ENCODE data around the gene KCNG4. TPM values are rescaled to one million over a fixed set of nuclear protein-coding genes. Genes with fewer than 3 reads are reported as not detected.
"Not testable (repeated sequence)": the region's sequence is repeated elsewhere in the genome, so short reads cannot be mapped to it uniquely, and the experiment has no call there.

The KCNG4 gene
- total RNA-seq, 1 donor from 2014 or later: not detected

DNA sequence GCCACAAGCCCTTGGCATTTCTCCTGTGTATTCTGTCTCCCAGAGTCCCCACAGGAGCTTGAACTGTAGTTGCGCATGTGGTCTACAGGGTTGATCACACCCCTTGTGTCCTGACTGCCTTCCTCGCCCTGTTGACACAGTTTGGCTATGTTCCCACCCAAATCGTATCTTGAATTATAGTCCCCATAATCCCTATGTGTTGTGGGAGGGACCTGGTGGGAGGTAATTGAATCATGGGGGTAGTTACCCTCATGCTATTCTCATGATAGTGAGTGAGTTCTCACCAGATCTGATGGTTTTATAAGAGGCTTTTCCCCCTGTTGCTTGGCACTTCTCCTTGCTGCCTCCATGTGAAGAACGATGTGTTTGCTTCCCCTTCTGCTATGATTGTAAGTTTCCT lies 27.7 kb downstream of the KCNG4 start:
- Mint-ChIP-seq H3K4me3 (ENCODE audit: unreplicated experiment) (no peak overlapping the region), H3K27me3 (ENCODE audit: unreplicated experiment) (peaks cover 3% of the 10 kb centered on the region), H3K9me3 (ENCODE audit: unreplicated experiment) (peaks cover 2% of the 10 kb centered on the region), H3K27ac (ENCODE audit: unreplicated experiment) (no peak overlapping the region), H3K4me1 (ENCODE audit: low read depth, unreplicated experiment) (peaks cover 7% of the 10 kb centered on the region), H3K36me3 (ENCODE audit: unreplicated experiment) (peaks cover 5% of the 10 kb centered on the region)
- no peak for DNase-seq
- TF ChIP-seq, protein P1, sequence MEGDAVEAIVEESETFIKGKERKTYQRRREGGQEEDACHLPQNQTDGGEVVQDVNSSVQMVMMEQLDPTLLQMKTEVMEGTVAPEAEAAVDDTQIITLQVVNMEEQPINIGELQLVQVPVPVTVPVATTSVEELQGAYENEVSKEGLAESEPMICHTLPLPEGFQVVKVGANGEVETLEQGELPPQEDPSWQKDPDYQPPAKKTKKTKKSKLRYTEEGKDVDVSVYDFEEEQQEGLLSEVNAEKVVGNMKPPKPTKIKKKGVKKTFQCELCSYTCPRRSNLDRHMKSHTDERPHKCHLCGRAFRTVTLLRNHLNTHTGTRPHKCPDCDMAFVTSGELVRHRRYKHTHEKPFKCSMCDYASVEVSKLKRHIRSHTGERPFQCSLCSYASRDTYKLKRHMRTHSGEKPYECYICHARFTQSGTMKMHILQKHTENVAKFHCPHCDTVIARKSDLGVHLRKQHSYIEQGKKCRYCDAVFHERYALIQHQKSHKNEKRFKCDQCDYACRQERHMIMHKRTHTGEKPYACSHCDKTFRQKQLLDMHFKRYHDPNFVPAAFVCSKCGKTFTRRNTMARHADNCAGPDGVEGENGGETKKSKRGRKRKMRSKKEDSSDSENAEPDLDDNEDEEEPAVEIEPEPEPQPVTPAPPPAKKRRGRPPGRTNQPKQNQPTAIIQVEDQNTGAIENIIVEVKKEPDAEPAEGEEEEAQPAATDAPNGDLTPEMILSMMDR (IDR thresholded peaks at IDR 0.05; ENCODE audit: partially characterized antibody, unreplicated experiment): no peak

DNA sequence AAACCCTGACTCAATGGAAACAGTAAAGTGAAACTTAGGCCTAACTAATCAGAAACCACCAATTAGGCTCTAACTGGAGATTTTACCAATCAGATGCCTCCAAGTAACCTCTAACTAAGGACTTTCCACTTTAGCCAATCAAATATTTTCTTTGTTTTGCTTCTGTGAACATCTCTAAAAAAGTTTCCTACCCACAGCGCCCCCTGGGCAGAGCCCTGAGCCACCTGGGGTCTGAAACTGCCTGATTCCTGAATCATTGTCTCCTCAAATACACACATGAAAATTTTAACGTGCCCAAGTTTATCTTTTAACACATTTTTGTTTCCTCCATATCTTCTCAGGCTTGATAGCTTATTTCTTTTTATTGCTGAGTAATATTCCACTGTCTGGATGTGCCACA lies 29.8 kb downstream of the KCNG4 start:
- Mint-ChIP-seq H3K27me3 (ENCODE audit: unreplicated experiment) (peaks cover 3% of the 10 kb centered on the region), H3K4me3 (ENCODE audit: unreplicated experiment) (no peak overlapping the region), H3K9me3 (ENCODE audit: unreplicated experiment) (no peaks in the 10 kb centered on the region), H3K27ac (ENCODE audit: unreplicated experiment) (no peak overlapping the region), H3K36me3 (ENCODE audit: unreplicated experiment) (peaks cover 5% of the 10 kb centered on the region), H3K4me1 (ENCODE audit: low read depth, unreplicated experiment) (peaks cover 7% of the 10 kb centered on the region)
- no peak for DNase-seq
- TF ChIP-seq, protein P1 (IDR thresholded peaks at IDR 0.05; ENCODE audit: partially characterized antibody, unreplicated experiment): no peak

- H3K27ac Mint-ChIP-seq (ENCODE audit: unreplicated experiment): no peak overlapping the region
- H3K9me3 Mint-ChIP-seq (ENCODE audit: unreplicated experiment): no peaks in the 10 kb centered on the region
- H3K36me3 Mint-ChIP-seq (ENCODE audit: unreplicated experiment): peaks cover 5% of the 10 kb centered on the region
- DNase-seq: no peak
- TF ChIP-seq, protein P1 (IDR thresholded peaks at IDR 0.05; ENCODE audit: partially characterized antibody, unreplicated experiment): no peak
- peaks cover 7% of the 10 kb centered on the region for H3K4me1 Mint-ChIP-seq (ENCODE audit: low read depth, unreplicated experiment)
- no peak overlapping the region for H3K4me3 Mint-ChIP-seq (ENCODE audit: unreplicated experiment)
- peaks cover 3% of the 10 kb centered on the region for H3K27me3 Mint-ChIP-seq (ENCODE audit: unreplicated experiment)
These were observed 31.9 kb downstream of the KCNG4 start for GRCh38 chr16:84207879-84208278.

GRCh38 chr16:84207251-84207650 lies 32.6 kb downstream of the KCNG4 start:
- TF ChIP-seq, protein P1 (IDR thresholded peaks at IDR 0.05; ENCODE audit: partially characterized antibody, unreplicated experiment): no peak
- no peaks in the 10 kb centered on the region for H3K9me3 Mint-ChIP-seq (ENCODE audit: unreplicated experiment)
- DNase-seq: no peak
- no peak overlapping the region for H3K27ac Mint-ChIP-seq (ENCODE audit: unreplicated experiment)
- H3K27me3 Mint-ChIP-seq (ENCODE audit: unreplicated experiment): peaks cover 3% of the 10 kb centered on the region
- peaks cover 9% of the 10 kb centered on the region for H3K36me3 Mint-ChIP-seq (ENCODE audit: unreplicated experiment)
- peaks cover 7% of the 10 kb centered on the region for H3K4me1 Mint-ChIP-seq (ENCODE audit: low read depth, unreplicated experiment)
- no peak overlapping the region for H3K4me3 Mint-ChIP-seq (ENCODE audit: unreplicated experiment)

- Mint-ChIP-seq H3K27ac (ENCODE audit: unreplicated experiment) (no peak overlapping the region), H3K27me3 (ENCODE audit: unreplicated experiment) (peaks cover 3% of the 10 kb centered on the region), H3K9me3 (ENCODE audit: unreplicated experiment) (no peaks in the 10 kb centered on the region), H3K4me3 (ENCODE audit: unreplicated experiment) (no peak overlapping the region), H3K36me3 (ENCODE audit: unreplicated experiment) (peaks cover 9% of the 10 kb centered on the region), H3K4me1 (ENCODE audit: low read depth, unreplicated experiment) (peaks cover 7% of the 10 kb centered on the region)
- TF ChIP-seq, protein P1 (IDR thresholded peaks at IDR 0.05; ENCODE audit: partially characterized antibody, unreplicated experiment): no peak
- no peak for DNase-seq
These were observed 33.7 kb downstream of the KCNG4 start for GRCh38 chr16:84205976-84206691.

- not testable (repeated sequence) for H3K36me3 Mint-ChIP-seq (ENCODE audit: unreplicated experiment); H3K27me3 Mint-ChIP-seq (ENCODE audit: unreplicated experiment); DNase-seq; H3K4me3 Mint-ChIP-seq (ENCODE audit: unreplicated experiment); H3K4me1 Mint-ChIP-seq (ENCODE audit: low read depth, unreplicated experiment); H3K27ac Mint-ChIP-seq (ENCODE audit: unreplicated experiment); H3K9me3 Mint-ChIP-seq (ENCODE audit: unreplicated experiment)
These were observed 34.7 kb downstream of the KCNG4 start for GRCh38 chr16:84205123-84205522.

GRCh38 chr16:84204551-84204950 lies 35.3 kb downstream of the KCNG4 start:
- not testable (repeated sequence) for H3K4me3 Mint-ChIP-seq (ENCODE audit: unreplicated experiment); H3K27ac Mint-ChIP-seq (ENCODE audit: unreplicated experiment); H3K27me3 Mint-ChIP-seq (ENCODE audit: unreplicated experiment); DNase-seq; H3K36me3 Mint-ChIP-seq (ENCODE audit: unreplicated experiment); H3K9me3 Mint-ChIP-seq (ENCODE audit: unreplicated experiment)
- H3K4me1 Mint-ChIP-seq (ENCODE audit: low read depth, unreplicated experiment): peaks cover 11% of the 10 kb centered on the region

Measured in glutamatergic neuron (in vitro differentiated cells).